HG03066 (cell line): ENCODE data around the gene CEND1.

Experiments used
- ATAC-seq: cut with Tn5 transposase; IDR thresholded peaks from one replicate; pipeline ENCODE4 v1.9.1; 2021; ENCODE audit warnings: low read depth; ENCODE audit not compliant: unreplicated experiment

The CEND1 gene

DNA sequence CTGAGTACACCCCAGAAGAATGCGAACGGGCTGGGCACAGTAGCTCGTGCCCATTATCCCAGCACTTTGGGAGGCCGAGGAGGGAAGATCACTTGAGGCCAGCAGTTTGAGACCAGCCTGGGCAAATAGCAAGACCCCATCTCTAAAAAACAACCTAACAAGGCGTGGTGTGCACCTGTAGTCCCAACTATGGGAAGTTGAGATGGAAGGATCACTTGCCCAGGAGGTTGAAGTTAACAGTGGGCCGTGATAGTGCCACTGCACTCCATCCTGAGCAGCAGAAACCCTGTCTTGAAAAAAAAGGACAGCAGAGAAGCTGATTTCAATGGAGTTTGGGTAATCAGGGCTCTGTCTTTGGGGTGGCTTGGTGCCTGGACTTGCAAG lies 23.2 kb upstream of the CEND1 start:
- no peak for ATAC-seq

DNA sequence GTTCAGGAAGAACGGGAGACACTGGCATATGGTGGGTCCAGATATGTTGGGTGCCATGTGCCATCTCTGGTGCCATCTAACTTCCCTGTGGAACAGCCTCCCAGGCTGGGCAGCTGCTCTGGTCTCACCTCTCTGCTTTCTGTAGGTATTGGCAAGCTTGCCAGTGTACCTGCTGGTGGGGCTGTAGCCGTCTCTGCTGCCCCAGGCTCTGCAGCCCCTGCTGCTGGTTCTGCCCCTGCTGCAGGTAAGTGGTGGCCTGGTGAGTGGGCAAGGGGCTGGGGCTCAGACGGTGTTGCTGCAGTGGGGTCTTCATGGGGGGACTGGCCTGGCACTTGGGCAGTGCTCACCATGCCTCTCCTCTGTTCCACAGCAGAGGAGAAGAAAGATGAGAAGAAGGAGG lies 22.5 kb upstream of the CEND1 start:
- no peak for ATAC-seq

DNA sequence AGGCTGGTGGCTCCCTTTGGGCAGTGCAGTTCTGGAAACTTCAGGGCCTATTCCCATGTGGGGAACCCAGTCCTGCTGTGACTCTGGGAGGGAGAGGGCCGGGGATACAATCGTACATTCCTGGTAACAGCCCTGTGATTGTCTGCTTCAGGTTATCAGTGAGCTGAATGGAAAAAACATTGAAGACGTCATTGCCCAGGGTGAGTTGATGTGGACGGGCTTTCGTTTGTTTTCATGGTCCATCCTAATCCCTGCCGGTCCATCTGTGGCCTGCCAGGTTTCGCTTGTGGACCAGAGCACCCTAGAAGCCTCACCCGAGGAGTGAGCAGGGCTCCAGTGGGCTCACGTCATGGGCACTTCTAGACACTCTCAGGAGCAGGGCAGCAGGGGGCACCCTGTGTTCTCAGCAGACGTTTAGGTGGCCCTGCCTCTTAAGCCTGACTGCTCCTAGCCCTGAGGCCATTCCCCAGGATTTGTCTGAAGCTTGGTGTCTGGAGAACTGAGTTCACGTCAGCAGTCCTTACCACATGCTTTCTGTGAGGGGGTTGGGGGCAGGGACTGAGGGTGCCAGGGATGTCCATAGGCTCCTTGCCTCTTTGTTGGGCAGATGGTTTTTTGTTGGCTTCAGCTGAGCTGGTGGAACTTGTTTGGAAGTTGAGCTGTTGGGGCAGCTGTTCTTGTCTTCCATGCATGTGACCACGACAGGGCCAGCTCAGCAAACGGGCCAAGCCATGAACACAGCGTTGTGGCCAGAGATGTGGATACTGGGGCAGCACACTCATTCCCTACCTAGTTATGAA lies 21.8 kb upstream of the CEND1 start:
- ATAC-seq, result no peak

DNA sequence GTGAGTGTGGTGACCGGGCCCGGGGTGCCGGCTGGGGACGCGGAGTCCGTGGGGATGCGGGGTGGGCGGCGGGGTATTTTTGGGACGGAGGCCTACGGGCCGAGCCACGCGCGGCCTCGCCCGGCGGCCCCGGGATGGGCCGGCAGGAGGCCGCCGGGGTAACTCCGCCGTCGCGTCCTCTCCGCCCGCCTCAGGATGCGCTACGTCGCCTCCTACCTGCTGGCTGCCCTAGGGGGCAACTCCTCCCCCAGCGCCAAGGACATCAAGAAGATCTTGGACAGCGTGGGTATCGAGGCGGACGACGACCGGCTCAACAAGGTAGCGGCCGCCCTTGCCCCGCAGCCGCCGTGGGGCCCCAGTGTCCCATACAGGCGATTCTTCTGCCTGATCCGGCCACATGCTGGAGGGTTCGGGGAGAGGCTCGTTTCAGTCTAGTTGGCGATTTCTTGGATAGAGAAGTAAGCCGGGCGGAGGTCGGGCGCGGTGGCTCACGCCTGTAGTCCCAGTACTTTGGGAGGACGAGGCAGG lies 20.2 kb upstream of the CEND1 start:
- no peak for ATAC-seq

DNA sequence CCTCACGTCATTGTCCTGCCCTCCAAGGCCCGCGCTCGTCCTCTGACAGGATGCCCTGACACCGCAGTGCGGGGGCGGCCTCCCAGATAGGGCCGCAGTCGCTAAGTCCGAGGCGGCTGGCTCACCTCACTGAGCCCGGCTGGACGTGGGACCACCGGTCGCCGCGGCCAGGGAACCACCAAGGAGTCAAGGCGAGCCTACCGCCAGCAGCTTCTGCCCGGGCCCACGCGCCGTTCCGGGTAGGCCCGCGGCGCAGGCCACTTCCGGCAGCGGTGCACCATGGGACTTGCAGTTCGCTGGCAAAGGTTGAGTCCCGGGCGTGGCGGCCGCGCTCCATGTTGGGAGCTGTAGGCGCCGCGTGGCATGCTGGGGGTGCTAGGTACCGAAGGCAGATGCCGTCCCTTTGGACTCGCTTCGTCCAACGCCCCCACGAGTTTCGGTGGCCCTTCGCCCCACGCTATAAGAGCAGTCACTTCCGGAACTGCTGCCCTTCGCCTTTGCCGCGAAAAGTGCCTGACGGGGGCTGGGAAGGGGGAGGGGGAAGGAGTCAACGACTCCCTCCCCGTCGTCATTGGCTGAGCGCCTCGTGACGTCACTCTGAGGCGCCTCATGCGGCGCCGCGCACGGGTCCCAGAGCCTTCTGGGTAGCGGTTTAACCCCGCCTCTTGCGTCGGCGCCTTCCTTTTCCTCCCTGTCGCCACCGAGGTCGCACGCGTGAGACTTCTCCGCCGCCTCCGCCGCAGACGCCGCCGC lies 19.6 kb upstream of the CEND1 start, which contains the start of gene RPLP2:
TSS of gene RPLP2 (plus strand) at position 681 of the 753 bp plus-strand sequence. CDS start 268 bp downstream, outside the sequence.
- ATAC-seq, result peak; percentile 72

DNA sequence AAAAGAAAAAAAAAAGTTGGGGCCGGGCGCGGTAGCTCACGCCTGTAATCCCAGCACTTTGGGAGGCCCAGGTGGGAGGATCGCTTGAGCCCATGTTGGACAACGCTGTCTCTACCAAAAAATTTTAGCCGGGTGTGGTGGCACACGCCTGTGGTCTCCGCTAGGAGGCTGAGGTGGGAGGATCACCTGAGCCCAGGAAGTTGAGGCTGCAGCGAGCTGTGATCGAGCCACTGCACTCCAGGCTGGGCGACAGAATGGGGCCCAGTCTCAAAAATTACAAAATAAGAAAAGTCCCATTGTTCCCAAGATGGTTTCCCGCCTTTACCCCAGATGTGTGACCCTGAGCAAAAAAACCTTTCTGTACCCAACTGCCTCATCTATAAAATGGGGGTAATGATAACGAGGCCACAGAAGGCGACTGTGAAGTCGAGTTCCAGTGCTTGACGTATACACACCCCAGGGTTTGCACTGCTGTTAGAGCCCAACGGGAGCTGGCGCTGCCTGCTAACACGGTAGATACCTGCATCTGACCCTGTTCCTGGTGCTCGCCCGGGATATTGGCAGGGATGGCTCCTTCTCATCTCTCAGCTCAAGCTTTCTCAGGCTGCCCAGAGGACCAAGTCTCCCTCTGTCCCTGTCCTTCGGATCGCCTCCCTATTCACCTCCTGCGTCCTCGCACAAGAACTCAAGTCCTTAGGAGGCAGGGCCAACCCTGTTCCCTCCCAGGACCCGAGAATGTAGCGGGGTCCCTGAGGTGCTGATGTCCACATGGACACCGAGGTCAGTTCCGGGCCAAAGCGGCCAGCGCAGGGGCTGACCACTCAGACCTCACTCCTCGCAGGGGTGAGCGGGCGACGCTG lies 18.8 kb upstream of the CEND1 start:
- no peak for ATAC-seq

DNA sequence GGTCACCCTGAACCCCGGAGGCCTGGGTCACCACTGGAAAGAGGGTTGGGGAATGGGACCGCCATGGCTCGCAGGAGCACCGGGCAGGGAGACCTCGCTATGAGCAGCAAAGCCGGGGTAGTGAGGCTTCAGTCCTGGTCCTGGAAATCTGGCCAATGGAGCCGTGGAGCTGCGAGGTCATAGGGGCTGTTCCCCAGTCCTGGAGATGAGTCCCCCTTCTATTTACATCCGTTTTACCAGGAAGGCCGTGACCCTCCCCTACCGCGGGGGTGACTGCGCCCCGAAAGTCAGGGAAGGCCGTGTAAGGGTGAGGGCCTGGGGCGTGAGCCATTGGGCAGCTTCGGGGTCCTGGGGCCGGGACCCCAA lies 14.7 kb upstream of the CEND1 start:
- ATAC-seq, result no peak

DNA sequence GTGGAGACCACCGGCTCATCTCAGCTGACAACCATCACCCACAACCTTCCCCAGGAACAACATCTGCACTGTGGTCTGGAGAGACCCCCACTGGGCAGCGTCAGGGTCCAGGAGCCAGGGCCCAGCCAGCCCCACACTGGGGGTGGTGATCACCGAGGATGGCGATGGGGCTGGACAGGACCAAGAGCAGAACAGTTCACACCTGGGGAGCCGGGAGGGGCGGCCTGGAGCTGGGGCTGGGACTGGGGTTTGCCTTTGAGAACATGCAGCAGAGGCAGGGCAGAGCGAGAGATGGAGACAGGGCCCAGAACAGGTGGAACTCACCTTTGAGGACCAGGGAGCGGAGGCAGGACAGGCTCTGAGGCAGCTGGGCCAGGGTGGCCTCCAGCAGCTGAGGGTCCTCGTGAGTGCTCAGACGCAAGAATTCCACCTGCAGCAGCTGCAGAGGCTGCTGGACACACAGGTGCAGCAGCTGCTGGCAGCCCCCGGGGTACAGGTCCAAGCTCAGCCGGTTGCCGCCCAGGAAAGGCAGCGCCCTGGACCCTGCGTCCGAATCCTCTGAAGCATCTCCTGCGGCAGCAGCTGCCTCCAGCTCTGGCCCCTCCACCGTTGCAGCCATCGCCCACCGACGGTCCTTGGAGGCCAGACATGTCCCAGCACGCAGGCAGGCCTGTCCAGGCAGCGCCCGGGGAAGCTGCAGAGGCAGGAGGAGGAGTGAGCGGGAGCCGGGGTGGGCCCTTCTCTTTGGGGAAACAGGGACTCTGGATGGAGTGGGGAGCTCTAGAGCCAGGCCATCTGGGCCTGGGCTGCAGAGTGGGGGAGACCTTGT lies 14.1 kb upstream of the CEND1 start:
- ATAC-seq, result no peak

DNA sequence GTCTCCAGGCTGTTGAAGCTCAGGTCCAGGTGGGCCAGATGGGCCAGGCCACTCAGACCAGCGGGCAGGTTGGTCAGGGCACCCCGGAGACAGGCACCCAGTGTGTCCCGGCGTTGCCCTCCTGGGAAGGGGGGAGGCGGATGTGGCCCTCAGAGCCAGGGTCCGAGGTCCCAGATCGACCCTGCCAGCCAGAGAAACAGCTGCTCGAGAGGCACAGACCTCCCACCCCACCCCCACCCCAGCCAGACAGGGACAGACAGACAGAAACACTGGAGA lies 13.5 kb upstream of the CEND1 start:
- no peak for ATAC-seq

DNA sequence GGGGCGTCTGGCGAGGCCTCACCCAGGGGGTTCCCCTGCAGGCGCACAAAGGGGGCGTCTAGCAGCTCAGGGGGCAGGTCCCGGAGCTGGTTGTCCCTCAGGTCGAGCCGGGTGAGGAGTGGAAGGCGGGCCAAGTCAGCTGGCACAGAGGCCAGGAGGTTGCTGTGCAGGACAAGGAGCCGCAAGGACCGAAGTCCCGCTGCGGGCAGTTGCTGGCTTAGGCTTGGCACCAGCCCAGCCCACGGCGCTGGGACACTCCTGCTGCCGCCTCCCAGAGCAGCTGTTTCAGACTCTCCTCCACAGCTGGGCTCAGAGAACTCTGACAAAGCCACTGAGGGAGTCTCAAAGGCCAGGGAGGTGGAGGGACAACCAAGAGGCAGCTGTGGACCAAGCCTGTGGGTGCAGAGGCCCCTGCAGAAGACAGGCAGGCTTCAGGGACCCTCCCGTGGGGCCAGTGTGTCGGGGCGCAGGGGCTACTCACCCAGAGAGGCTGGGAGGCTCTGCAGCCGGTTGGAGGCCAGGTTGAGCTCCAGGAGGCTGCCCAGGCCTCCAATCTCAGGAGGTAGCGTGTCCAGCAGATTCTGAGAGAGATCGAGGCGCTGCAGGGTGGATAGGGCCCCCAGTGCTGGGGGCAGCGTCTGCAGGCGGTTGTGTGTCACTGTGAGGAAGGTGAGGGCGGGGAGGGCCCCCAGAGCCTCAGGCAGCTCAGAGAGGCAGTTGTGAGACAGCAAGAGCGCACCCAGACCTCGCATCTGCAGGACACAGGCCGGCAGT lies 13.0 kb upstream of the CEND1 start:
- ATAC-seq, result no peak

DNA sequence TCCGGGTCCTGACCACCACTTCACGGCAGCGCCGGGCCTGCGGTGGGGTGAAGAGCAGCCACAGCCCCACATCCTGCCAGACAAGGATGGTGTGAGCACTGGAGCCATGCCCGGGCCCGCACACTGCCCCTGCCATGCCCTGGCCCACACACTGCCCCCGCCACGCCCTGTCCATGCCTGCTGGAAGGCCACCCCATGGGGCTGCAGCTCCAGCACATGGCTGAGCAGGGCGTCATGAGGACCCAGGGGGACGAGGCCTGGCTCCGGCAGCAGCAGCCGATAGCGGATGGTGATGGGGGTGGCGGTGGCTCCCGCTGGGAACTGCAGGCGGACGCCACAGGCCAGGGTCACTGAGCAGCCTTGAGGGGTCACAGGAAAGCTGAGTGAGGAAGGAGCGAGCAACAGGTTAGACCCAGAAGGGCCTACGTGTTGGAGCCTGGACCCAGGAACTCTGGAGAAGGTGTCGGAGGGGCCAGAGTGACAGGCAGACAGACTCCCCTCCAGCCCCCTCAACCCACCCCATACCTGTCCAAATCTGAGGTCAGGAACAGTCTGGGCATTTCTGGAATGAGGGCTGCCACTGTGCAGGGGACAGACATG lies 12.2 kb upstream of the CEND1 start:
- no peak for ATAC-seq

DNA sequence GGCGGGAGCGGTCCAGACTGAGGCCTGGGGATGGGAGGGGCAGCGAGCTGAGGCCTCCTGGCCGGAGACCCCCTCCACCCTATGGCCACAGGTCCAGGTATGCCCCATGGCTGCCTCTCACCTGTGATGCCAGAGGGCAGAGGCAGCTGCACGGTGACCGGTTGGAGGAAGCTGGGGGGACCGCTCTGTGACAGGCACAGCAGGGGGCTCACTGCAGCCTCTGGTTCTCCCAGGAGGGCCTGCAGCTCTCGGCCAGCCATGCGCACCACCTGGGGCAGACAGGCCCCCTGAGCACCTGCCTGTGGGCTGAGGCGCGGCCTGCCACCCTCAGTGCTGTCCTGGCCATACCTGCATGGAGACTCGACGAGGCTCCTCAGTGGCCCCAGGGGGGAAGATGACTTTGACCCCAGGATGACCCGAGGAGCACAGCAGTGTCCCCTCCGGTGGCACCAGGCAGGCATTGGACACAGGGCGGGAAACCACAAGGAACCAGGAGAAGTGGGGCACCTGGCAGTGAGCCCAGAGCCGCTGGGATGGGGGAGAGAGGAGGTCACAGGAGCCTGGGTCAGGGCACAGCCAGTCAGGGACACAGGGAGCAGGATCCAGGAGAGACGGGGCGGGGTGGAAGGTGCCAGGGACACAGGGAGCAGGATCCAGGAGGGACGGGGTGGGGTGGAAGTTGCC lies 11.3 kb upstream of the CEND1 start:
- ATAC-seq, result no peak

DNA sequence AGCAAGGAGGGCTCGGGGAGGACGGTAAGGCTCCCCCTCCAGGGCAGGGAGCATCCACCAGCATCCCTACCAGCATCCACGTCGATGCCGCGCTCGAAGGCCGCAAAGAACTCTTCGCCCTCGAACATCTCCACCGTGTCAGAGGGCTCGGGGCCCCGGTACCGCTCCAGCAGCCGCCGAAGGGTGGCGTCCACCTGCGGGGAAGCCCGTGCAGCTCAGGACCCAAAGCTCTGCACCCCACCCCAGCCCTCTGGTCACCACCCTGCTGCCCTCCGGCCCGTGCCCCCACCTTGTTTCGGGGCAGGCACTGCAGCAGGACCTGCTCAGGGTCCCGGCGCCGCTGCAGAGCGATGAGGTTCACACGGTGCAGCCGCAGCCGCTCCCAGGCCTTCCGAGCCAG lies 10.6 kb upstream of the CEND1 start:
- ATAC-seq, result no peak

DNA sequence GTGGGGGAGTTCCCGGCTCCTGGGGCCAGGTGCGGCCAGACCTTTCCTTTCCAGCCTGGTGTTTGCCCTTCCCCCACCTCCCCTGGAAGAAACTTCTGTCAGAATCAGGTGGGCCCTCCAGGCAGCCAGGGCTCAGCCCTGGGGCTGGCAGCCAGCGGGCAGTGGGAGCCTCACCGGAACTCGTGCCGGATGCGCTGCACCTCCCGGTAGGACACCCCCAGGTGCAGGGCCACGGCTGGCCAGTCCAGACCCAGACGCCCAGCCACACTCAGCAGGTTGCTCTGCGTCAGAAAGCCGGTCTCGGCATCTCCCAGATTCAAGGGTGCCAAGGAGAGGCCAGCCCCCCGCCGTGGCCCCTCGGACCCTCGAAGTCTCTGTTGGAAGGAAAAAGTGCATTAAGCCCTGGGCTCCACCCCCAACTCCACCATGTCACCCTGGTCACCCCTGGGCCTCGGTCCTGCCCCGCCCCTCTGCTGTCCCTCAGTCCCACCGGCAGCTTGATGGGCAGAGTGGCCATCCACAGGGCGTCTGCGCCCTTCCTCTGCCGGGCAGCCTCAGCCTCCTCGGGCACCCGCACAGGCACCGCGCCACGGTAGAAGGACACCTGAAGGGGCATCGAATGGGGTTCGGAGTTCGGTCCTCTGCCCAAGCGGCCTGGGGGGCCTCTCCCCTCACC lies 9.9 kb upstream of the CEND1 start:
- no peak for ATAC-seq

DNA sequence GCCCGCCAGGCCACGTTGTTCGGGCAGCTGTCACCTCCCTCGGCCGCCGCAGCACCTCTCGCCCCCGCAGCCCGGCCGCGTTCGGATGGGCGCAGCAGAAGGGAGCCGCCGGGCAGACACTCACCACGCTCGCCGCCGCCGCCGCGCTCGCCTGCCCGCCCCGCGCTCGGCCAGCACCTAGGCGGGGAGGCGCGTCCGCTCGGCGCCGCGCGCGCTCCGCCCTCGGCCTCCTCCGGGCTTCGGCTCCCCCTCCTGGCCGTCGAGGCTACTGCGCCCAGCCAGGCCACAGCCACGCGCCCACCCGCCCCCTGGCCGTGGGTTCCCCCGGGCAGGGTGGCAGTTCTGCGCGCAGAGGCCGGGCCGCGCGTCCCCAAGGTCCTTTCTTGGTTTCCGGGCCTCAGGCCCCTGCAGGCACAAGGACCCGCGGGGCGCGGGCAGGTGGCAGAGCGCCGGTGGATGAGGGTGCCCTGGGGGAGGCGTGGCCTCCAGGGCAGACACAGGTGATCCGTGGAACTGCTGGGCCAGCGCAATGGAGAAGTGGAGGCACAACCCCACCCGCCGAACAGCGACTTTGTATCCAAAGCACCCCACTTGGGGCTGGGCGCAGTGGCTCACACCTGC lies 8.3 kb upstream of the CEND1 start, which contains the start of gene SLC25A22:
TSS of gene SLC25A22 (minus strand) at position 189 of the 621 bp plus-strand sequence. CDS start 3,275 bp downstream, outside the sequence.
- ATAC-seq, result peak; percentile 45

DNA sequence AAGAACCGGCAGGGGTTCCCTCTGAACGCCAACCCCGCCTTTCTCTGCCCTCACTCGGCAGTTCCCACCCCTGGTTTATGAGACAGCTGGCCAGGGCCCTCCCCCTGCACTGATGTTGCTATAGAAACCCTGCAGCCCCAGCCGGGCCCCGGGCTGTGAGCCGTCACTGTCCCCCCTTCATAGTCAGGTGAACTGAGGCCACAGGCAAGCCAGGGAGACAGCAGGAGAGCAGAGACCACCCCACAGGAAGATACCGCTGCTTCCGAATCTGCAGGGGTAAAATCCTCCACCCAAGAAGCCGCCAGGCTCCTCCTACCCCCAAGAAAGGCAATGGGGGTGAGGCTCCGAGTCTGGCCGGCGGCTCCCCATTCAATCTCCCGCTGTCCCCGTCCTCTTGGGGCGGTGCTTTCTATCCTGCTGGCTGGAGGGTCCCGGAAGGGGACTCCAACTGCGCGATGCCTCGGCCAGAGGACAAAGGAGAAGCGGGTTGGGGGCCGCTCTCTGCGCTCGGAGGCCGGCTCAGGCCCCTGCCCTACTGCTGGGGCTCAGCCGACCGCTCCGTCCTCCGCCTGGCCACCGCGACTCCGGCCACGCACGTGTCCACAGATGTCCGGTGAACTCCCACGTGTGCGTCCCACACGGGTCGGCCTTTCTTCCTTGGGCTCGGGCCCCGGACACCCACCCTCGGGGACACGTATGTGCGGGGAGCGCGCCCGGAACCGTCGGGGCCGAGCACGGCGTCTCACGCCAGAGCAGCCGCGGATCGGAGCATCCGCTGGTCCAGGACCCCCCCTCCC lies 7.6 kb upstream of the CEND1 start:
- peak; percentile 53 for ATAC-seq
